ENCODE data around the gene KHDC1L.

GRCh38 chr6:73263570-73263909 is 38.2 kb upstream of the KHDC1L start:
- TF ChIP-seq POLR2A (IDR thresholded peaks at IDR 0.05) (no peak), CTCF (IDR thresholded peaks at IDR 0.05) (no peak)

Data from ovary (tissue), 3 donors.